ENCODE results near the gene DES. TPM values are rescaled to one million over a fixed set of nuclear protein-coding genes. Genes with fewer than 3 reads are reported as not detected.

DES gene
- polyA plus RNA-seq, 1 donor: 5,382 TPM

GRCh38 chr2:219459460-219460311 is 41.5 kb downstream of the DES start:
- DNase-seq: no peak

GRCh38 chr2:219460424-219460926 is 42.3 kb downstream of the DES start:
- DNase-seq: no peak

DNA sequence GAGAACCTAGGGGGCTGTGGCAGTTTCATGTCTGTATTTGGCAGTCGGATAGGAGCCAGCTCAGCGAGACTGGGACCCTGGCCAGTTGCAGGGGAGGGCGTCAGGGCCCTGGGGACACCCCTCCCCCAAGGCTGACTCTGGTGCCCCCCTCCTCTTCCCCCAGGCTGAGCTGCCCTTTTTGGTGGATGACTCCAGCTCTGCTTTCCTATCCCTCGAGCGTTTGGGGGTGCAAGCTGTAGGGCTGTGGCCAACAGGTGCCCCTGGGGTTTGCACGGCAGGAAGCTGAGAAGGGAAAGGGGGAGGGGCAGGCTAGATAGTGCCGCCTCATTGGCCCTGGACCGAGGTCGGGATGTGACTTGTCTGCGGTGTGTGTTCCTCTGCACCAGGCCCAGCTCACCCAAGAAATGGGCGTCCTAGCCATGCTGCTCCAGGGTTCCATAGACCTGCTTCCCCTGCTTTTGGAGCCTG is 42.9 kb downstream of the DES start:
- DNase-seq: no peak

DNA sequence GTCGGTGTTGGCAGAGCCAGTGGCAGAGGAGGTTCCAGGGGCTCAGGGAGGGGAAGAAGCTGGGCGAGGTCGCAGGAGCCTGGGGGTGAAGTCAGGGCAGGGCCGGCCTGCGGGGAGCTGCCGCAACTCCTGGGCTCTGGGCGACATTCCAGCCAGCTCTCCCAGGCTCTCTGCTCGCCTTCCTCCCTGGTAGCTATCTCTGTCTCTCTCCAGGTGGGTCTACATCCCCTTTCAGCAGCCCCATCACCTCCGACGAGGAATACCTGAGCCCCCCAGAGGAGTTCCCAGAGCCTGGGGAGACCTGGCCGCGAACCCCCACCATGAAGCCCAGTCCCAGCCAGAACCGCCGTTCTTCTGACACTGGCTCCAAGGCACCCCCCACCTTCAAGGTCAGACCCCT is 43.5 kb downstream of the DES start:
- no peak for DNase-seq

DNA sequence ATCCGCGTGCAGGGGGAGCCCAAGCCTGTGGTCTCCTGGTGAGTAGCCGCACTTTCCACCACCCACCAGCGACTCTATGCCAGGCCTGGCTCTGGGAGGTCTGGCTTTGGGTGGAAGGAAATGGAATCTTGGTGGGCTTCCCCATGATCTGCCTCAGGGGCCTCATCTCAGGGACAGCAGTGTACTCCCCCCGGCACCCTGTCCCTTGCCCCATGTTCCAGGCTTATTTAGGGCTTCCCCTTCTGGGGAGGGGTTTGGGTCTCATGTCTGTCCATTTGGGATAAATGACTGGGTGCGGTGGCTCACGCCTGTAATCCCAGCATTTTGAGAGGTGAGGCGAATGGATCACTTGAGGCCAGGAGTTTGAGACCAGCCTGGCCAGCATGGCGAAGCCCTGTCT is 44.2 kb downstream of the DES start:
- no peak for DNase-seq

GRCh38 chr2:219464286-219465032 is 46.3 kb downstream of the DES start:
- DNase-seq: no peak

GRCh38 chr2:219465659-219466561 is 47.7 kb downstream of the DES start:
- no peak for DNase-seq

DNA sequence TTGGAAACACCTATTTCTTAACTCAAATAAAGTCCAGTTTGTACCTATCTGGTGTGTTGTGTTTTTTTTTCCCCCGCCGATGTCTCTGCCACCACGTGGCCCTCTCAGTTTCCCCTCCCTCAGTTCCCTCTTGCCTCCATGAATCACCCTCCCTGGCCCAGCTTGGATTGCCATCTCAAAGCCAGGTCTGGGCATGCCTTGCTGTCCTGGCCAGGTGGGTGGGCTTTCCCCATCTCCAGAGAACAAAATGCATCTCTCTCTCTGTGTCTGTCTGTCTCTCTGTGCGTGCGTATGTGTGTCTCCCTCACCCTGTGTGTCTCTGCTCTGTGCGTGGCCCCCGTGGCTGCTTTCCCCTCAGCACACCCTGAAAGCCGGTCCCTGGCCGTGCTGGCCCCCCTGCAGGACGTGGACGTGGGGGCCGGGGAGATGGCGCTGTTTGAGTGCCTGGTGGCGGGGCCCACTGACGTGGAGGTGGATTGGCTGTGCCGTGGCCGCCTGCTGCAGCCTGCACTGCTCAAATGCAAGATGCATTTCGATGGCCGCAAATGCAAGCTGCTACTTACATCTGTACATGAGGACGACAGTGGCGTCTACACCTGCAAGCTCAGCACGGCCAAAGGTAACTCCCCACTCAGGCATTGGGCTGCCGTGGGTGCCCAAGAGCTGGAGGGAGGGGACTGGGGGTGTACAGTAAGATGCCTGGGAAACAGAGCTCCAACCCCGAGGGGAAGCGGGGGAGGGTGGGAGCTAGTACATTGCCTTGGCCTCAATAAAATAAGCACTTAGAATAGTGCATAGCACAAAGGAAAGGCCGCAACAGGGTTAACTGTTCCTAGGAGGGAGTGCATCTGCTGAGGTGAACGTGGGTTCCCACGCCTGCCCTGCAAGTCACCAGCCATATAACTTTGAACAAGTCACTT is 48.9 kb downstream of the DES start:
- DNase-seq: no peak

DNA sequence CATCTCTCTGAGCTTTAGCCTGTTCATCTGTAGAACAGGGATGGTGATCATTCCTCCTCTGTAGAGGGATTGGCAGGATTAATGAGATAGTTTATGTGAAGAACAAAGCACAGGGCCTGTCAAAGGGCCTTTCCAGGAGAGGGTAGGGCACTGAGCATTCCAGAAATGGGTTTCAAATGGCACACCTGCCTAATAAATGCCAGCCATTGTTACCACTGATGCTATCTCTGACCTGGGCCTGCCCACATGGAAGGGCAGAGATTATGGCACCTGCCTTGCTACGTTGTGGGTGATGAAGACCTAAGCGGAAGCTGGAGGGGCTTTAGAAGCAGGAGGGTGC is 49.5 kb downstream of the DES start:
- no peak for DNase-seq

DNA sequence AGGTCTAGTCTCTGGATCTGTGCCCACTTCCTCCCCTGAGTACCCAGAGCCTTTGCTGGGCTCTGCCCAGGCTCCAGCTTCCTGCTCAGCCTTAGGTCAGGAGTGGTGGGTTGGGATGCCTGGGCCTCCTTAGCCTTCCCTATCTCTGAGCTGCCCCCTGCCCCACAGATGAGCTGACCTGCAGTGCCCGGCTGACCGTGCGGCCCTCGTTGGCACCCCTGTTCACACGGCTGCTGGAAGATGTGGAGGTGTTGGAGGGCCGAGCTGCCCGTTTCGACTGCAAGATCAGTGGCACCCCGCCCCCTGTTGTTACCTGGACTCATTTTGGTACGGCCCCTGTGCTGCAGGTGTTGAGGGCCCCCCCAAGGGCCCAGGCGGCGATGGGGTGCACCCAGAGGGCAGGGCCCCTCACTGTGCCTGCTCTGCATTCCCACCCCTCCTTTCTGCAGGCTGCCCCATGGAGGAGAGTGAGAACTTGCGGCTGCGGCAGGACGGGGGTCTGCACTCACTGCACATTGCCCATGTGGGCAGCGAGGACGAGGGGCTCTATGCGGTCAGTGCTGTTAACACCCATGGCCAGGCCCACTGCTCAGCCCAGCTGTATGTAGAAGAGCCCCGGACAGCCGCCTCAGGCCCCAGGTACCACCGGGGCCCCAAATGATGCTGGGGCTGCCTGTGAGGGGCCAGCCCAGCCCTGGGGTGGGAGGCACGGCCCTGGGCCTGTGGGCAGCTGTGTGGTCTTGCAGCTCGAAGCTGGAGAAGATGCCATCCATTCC is 50.4 kb downstream of the DES start:
- no peak for DNase-seq

GRCh38 chr2:219469186-219469724 is 51.1 kb downstream of the DES start:
- DNase-seq: no peak

DNA sequence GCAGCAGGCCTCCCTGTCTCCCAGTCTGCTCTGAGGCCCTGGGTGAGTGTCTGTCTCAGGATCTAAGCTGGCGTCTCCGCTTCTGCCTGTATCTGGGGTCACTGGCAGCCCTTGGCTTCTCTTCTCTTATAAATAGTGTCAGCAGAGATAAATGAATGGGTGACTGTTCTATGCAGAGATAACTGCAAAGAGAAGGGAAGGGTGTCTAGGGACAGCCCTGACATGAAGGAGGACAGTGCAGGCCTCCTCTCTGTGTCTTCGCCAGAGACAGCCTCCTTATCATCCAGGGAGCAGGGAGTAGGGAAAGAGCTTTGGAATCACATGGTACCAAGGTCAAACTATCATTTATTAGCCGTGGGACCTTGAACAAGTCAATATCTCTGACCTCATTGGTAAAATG is 52.3 kb downstream of the DES start:
- no peak for DNase-seq

DNA sequence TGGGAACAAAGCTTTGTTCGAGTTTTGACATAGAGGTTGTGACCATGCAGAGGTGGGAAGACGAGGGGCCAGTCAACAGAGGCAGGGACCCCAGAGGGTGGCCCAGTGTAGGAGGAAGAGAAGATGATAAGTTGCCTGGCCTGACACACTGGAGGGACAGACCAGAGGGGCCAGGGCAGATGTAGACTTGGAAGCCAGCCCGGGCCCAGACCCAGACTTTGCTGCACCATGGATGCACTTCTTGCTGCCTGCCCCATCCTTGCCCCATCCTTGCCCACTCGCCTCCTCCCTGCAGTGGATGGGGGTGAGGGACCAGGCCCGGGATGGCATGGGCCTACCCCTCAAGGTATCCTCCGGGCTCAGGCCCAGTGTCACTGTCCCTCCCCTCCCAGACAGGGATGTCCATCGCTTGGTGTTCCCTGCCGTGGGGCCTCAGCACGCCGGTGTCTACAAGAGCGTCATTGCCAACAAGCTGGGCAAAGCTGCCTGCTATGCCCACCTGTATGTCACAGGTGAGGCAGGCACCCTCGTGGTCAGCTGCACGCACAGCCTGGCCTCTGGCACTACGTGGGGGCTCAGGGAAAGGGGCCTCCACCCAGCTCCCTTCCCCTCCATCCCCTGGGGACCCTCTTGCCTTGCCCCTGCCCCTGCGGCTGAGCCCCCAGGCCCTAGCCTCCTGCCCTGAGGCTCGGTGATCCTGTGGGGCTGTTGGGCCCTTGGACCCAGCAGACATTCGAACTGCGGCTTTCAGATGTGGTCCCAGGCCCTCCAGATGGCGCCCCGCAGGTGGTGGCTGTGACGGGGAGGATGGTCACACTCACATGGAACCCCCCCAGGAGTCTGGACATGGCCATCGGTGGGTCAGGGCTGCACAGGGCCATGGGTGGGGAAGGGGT is 53.5 kb downstream of the DES start:
- DNase-seq: no peak

- no peak for DNase-seq
These were observed 54.5 kb downstream of the DES start for GRCh38 chr2:219472629-219473187.

DNA sequence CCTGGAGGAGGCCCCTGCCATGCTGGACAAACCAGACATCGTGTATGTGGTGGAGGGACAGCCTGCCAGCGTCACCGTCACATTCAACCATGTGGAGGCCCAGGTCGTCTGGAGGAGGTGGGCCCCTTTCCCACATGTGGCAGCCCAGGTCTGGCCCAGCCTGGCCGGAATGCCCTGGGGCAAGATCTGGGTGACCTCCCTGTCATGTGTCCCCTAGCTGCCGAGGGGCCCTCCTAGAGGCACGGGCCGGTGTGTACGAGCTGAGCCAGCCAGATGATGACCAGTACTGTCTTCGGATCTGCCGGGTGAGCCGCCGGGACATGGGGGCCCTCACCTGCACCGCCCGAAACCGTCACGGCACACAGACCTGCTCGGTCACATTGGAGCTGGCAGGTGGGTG is 55.3 kb downstream of the DES start:
- no peak for DNase-seq

GRCh38 chr2:219474285-219475060 is 56.3 kb downstream of the DES start:
- no peak for DNase-seq

DNA sequence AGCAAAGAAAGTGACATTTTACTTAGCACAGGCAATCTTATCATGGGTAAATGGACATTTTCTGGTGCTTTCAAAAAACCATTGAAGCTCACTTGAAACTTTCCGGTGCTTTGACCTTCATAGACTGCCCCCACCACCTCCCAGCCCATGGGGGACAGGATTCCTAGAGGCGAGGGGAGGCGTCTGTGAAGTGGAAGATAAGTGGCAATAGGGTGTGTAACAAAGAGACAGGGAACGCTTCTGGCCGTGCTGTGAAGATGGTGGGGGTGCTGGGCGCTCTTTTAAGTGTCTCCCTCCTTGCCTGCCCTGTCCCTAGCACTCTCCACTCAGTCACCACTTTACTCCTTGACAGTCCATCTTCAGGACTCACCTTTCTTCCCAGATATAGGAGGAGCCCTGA is 57.1 kb downstream of the DES start:
- DNase-seq: no peak

All from hindlimb muscle (tissue), 1 donor.